ENCODE measurements around the gene OR8B2.
"Not testable (repeated sequence)": the region's sequence is repeated elsewhere in the genome, so short reads cannot be mapped to it uniquely, and the experiment has no call there.

OR8B2 gene, protein sequence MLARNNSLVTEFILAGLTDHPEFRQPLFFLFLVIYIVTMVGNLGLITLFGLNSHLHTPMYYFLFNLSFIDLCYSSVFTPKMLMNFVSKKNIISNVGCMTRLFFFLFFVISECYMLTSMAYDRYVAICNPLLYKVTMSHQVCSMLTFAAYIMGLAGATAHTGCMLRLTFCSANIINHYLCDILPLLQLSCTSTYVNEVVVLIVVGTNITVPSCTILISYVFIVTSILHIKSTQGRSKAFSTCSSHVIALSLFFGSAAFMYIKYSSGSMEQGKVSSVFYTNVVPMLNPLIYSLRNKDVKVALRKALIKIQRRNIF

GRCh38 chr11:124384399-124384798 is at the start of gene OR8B2:
Gene OR8B2 (minus strand): TSS chr11:124384499. CDS start chr11:124383343, 1,156 bp downstream.
- DNase-seq (ENCODE audit: low read depth in 2 of 2): no peak

DNA sequence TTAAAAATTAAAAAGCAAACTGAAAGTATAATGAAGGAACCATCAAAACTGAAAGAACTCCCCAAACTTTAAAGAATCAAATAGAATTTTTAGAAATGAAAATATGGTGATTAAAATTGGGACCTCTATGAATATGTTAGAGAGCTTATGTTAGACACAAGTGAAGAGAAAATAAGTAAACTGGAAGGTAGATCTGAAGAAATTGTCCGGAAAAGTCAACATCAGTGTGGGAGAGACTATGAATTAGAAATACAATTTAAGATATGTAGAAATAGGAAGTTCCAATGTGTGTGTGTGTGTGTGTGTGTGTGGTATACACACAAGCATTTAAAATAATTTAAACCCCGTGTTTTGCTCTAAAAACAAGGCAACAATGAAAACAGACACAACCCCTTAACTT is 45.3 kb upstream of the OR8B2 start:
- DNase-seq (ENCODE audit: low read depth in 2 of 2): no peak

DNA sequence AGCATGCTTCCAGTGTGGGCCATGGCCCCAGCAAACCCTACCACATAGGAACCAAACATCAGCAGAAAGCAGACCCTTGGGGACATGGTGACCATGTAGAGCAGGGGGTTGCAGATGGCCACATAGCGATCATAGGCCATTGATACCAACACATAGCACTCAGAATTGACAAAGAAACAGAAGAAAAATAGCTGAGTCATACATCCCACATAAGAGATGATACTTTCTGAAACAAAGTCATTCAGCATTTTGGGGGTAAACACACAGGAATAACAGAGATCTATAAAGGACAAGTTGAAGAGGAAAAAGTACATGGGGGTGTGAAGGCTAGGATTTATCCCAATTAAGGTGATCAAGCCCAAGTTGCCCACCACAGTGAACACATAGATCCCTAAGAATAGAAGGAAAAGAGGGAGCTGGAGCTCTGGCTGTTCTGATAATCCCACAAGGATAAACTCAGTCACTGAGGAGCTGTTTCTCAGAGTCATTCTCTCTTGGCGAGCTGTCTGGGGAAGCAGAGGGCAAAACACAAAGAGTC is 40.2 kb upstream of the OR8B2 start, which contains the start of gene OR8B4:
Gene OR8B4 (minus strand): TSS at position 488 of the 538 bp plus-strand sequence. CDS start 0 bp downstream, at position 488.
- DNase-seq (ENCODE audit: low read depth in 2 of 2): no peak

DNA sequence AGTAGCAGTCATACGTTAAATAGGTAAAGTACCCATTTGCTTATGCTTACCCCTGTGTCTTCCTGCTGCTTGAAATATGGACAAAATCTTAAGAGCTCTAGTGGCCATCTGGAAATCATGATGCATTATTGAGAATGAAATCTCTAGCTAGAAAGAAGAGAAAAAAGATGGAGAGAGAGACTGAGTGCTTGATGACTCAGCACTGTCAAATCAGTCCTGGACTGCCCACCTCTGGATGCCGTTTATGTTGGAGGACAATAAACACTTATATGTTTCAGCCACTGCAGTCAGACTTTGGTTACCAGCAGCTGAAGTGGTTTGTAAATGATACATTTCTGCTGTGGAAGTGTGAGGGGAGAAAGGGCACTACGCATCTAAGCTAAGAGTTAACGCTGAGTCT is 36.7 kb upstream of the OR8B2 start:
- DNase-seq (ENCODE audit: low read depth in 2 of 2): no peak

- DNase-seq (ENCODE audit: low read depth in 2 of 2): no peak
These were observed 31.1 kb upstream of the OR8B2 start for GRCh38 chr11:124415356-124415923.

- no peak for DNase-seq (ENCODE audit: low read depth in 2 of 2)
These were observed 25.6 kb upstream of the OR8B2 start for GRCh38 chr11:124409906-124410305.

- no peak for DNase-seq (ENCODE audit: low read depth in 2 of 2)
These were observed 21.3 kb upstream of the OR8B2 start for GRCh38 chr11:124405581-124405980.

DNA sequence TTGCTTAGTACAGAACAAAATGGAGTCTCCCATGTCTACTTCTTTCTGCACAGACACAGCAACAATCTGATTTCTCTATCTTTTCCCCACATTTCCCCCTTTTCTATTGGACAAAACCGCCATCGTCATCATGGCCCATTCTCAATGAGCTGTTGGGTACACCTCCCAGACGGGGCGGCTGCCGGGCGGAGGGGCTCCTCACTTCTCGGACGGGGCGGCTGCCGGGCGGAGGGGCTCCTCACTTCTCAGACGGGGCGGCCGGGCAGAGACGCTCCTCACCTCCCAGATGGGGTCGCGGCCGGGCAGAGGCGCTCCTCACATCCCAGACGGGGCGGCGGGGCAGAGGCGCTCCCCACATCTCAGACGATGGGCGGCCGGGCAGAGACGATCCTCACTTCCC is 18.9 kb upstream of the OR8B2 start:
- not testable (repeated sequence) for DNase-seq (ENCODE audit: low read depth in 2 of 2)

GRCh38 chr11:124402326-124402922 is 18.1 kb upstream of the OR8B2 start:
- no peak for DNase-seq (ENCODE audit: low read depth in 2 of 2)

- no peak for DNase-seq (ENCODE audit: low read depth in 2 of 2)
These were observed 14.6 kb upstream of the OR8B2 start, which contains the start of gene OR8B3 for GRCh38 chr11:124398924-124399323. Gene OR8B3 (minus strand): TSS chr11:124399024. CDS start chr11:124397351, 1,673 bp downstream.

DNA sequence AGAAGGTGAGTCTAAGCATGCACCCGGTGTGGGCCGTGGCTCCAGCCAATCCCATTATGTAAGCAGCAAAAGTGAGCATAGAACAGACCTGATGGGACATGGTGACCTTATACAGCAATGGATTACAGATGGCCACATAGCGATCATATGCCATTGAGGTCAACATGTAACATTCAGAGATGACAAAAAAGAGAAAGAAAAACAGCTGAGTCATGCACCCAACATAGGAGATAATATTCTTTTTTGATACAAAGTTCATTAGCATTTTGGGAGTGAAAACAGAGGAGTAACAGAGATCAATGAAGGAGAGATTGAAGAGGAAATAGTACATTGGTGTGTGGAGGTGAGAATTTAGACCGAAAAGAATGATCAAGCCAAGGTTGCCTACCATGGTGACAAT is 12.5 kb upstream of the OR8B2 start:
- not testable (repeated sequence) for DNase-seq (ENCODE audit: low read depth in 2 of 2)

- DNase-seq (ENCODE audit: low read depth in 2 of 2): no peak
These were observed 10.1 kb upstream of the OR8B2 start for GRCh38 chr11:124394408-124394807.

GRCh38 chr11:124382857-124383256 is 1.4 kb downstream of the OR8B2 start:
- DNase-seq (ENCODE audit: low read depth in 2 of 2): not testable (repeated sequence)

DNA sequence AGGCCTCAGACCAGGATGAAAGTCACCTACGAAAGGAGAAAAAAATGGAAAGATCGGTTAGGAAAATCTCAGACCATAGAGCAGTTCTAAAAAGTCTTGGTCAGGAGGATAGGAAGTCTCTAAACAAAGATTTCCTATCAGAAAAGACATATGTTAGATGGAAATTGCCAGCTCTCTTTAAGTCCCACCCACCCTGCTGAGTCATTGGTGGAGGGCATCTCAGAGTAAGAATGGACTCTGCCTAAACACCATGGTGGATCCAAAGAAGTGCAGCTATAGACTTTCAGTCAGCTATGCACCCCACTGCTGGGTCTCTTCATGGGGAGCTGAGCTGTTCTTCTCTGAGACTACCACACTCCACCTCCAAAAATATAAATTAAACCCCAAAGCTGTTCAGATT is 3.7 kb downstream of the OR8B2 start:
- no peak for DNase-seq (ENCODE audit: low read depth in 2 of 2)

- DNase-seq (ENCODE audit: low read depth in 2 of 2): no peak
These were observed 8.0 kb downstream of the OR8B2 start for GRCh38 chr11:124376280-124376679.

DNA sequence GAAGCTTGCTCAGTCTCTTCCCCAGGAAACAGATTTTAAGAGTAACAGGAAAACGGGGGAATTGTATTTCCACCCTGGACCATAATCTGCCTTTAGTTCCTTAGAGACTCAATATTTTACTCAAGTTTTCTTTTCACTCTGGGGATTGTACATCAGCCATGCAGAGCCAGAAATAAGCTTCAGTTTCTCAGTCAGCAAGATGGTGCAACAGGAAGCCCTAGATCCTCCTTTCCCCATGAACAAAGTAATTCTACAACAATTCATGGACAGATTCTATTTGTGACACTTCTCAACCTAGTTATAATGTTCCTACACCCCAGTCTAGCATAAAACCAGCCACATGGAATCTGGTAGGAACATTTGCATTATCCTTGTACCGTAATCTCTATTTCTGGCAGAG is 24.7 kb downstream of the OR8B2 start:
- DNase-seq (ENCODE audit: low read depth in 2 of 2): no peak

DNA sequence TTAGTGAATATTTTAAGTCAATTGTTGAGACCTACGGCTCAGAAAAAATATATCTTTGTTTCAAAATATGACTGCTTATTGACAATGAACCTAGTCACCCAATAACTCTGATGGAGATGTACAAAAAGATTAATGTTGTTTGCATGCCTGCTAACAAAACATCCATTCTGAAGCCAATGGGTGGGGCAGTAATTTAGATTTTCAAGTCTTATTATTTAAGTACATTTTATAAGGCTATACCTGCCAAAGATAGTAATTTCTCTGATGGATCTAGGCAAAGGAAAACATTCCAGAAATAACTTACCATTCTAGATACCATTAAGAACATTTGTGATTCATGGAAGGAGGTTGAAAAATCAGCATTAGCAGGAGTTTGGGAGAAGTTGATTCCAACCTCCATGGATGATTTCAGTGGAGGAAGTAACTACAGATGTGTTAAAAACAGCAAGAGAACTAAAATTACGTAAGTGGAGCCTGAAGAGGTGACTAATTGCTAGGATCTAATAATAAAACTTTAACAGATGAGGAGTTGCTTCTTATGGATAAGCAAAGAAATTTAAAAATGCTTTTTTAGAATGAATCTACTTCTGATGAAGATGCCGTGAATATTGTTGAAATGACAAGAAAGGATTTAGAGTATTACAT is 37.9 kb downstream of the OR8B2 start:
- DNase-seq (ENCODE audit: low read depth in 2 of 2): no peak

GRCh38 chr11:124344346-124344745 is 40.0 kb downstream of the OR8B2 start:
- DNase-seq (ENCODE audit: low read depth in 2 of 2): no peak

DNA sequence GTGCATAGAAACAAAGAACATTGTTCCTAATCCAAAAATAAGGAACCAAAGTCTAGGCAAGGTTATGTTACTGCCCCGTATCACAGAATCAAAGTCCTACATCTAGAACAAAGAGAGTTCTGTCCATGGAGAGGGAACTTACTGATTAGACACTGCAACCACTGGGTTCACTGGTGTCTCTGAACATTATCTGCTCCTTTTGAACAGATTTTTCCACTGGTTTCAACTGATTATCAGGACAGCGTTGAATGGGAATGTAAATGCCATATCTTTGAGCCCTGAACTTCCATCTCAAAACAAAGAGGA is 44.2 kb downstream of the OR8B2 start:
- no peak for DNase-seq (ENCODE audit: low read depth in 2 of 2)

DNA sequence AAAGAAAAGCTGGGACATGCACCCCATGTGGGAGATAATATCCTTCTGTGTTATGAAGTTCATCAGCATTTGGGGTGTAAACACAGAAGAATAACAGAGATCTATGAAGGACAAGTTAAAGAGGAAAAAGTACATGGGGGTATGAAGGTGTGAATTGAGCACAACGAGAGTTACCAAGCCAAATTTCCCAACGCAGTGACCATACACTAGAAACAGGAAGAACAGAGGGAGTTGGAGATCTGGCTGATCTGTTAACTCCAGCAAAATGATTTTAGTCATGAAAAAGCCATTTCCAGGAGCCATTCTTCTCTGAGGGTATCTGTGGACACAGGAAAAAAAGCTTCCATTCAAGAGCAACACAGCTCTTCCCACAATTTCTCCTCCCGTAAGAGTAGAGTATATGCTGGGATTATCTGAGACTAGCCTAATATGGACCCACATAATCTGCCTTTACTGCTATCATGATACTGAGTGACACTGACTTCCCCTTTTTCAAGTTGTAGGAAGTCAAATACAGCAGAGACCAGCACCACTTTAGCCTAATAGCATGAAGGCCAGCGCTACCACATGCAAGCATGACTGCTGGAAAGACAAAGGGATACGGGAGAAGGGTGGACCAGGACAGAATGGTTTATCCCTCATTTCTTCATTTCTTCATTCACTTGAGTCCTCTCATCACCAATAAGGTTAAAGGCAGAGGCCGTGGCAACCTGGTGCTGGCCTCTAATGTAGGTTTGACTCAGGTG is 44.7 kb downstream of the OR8B2 start:
- no peak for DNase-seq (ENCODE audit: low read depth in 2 of 2)

Data from stimulated activated CD8-positive, alpha-beta memory T cell treated with anti-CD3 and anti-CD28 coated beads, Interleukin-7, amount 100 ng/mL, for 1 hour (primary cell).